ENCODE results near the gene ZFAND3. TPM values are rescaled to one million over a fixed set of nuclear protein-coding genes. Genes with fewer than 3 reads are reported as not detected.
"Not testable (repeated sequence)": the region's sequence is repeated elsewhere in the genome, so short reads cannot be mapped to it uniquely, and the experiment has no call there.

ZFAND3 gene
- polyA plus RNA-seq, 3 donors, result 11.5 to 21.1 (median 11.7) TPM

DNA sequence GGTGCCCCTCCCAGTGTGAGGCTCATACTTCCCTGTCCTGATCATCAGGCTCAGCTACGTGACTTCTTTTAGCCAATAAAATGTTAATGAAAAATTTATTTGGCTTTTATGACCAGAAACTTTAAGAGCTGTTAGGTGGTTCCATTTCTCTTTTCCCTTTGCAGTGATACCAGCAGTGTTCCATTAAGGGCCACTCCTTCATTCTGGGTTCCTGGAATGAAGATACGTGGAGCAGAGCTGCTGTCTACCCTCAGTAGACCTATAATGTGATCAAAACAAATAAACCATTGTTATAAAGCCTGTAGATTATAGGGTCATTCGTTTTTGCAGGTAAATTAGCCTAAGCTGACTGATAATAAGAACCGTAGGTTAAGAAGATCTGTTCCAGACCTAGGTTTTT lies 228.0 kb downstream of the ZFAND3 start:
- no peak overlapping the region for H3K27ac ChIP-seq (ENCODE audit: low read depth in 1 of 2, low read length in 2 of 2)
- no peak overlapping the region for H3K4me2 ChIP-seq (replicated peaks; ENCODE audit: extremely low read depth, low read length, poor library complexity, severe bottlenecking)
- H3K9me3 Mint-ChIP-seq, result peaks cover 0 to 8% (median 4%) of the 10 kb centered on the region in 7 donors
- TF ChIP-seq, protein P1, sequence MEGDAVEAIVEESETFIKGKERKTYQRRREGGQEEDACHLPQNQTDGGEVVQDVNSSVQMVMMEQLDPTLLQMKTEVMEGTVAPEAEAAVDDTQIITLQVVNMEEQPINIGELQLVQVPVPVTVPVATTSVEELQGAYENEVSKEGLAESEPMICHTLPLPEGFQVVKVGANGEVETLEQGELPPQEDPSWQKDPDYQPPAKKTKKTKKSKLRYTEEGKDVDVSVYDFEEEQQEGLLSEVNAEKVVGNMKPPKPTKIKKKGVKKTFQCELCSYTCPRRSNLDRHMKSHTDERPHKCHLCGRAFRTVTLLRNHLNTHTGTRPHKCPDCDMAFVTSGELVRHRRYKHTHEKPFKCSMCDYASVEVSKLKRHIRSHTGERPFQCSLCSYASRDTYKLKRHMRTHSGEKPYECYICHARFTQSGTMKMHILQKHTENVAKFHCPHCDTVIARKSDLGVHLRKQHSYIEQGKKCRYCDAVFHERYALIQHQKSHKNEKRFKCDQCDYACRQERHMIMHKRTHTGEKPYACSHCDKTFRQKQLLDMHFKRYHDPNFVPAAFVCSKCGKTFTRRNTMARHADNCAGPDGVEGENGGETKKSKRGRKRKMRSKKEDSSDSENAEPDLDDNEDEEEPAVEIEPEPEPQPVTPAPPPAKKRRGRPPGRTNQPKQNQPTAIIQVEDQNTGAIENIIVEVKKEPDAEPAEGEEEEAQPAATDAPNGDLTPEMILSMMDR (IDR thresholded peaks at IDR 0.05), result no peak
- peaks cover 0 to 6% of the 10 kb centered on the region in 2 donors for H3K9me3 ChIP-seq (replicated peaks in 1 of 2; ENCODE audit: control insufficient read depth in 1 of 2, insufficient read depth in 1 of 2, low read length in 2 of 2)
- no peak overlapping the region for H2AFZ ChIP-seq (ENCODE audit: insufficient read depth, low read depth, low read length, poor library complexity, severe bottlenecking)
- H3K27me3 ChIP-seq (ENCODE audit: control insufficient read depth in 2 of 2, insufficient read depth in 2 of 2, low read length in 2 of 2), result no peaks in the 10 kb centered on the region
- H4K20me1 ChIP-seq (ENCODE audit: insufficient read depth, low read length), result peaks cover 96% of the 10 kb centered on the region
- H3K27ac Mint-ChIP-seq, result peak overlapping the region in 1 of 7 donors; percentile 6
- peaks cover 2% of the 10 kb centered on the region for H3K4me1 Mint-ChIP-seq
- H3K36me3 Mint-ChIP-seq, result peaks cover 4 to 6% of the 10 kb centered on the region in 2 donors
- intact Hi-C loops (cut with micrococcal nuclease), result no loop called here
- H3K4me3 ChIP-seq (replicated peaks in 1 of 3; ENCODE audit: low read depth in 2 of 3, low read length in 3 of 3), result no peak overlapping the region
- H3K27me3 Mint-ChIP-seq (ENCODE audit: low read depth in 3 of 3), result no peaks in the 10 kb centered on the region
- no peaks in the 10 kb centered on the region for H3K4me1 ChIP-seq (ENCODE audit: control insufficient read depth in 1 of 2, insufficient read depth in 2 of 2, low read length in 2 of 2)
- H3K79me2 ChIP-seq (ENCODE audit: insufficient read depth, low read length), result peaks cover 47% of the 10 kb centered on the region
- WGBS (ENCODE audit: insufficient coverage), result 100% methylated on average over 1 of the region's 4 CpGs
- no peak overlapping the region for H3K9ac ChIP-seq (ENCODE audit: insufficient read depth, low read length, poor library complexity, severe bottlenecking)
- H3K4me3 Mint-ChIP-seq, result no peak overlapping the region
- DNase-seq, result no peak
- H3K36me3 ChIP-seq (replicated peaks in 1 of 2; ENCODE audit: control insufficient read depth in 1 of 2, insufficient read depth in 2 of 2, low read length in 2 of 2), result peaks cover 0 to 7% of the 10 kb centered on the region in 2 donors

GRCh38 chr6:38049861-38050397 lies 230.4 kb downstream of the ZFAND3 start:
- H3K36me3 ChIP-seq (replicated peaks in 1 of 2; ENCODE audit: control insufficient read depth in 1 of 2, insufficient read depth in 2 of 2, low read length in 2 of 2); H2AFZ ChIP-seq (ENCODE audit: insufficient read depth, low read depth, low read length, poor library complexity, severe bottlenecking); H3K4me2 ChIP-seq (replicated peaks; ENCODE audit: extremely low read depth, low read length, poor library complexity, severe bottlenecking); H3K27ac Mint-ChIP-seq; H3K27me3 ChIP-seq (ENCODE audit: control insufficient read depth in 2 of 2, insufficient read depth in 2 of 2, low read length in 2 of 2); H3K9ac ChIP-seq (ENCODE audit: insufficient read depth, low read length, poor library complexity, severe bottlenecking); intact Hi-C loops (cut with micrococcal nuclease); H3K27ac ChIP-seq (ENCODE audit: low read depth in 1 of 2, low read length in 2 of 2); H3K9me3 Mint-ChIP-seq; H3K36me3 Mint-ChIP-seq; H3K4me1 ChIP-seq (ENCODE audit: control insufficient read depth in 1 of 2, insufficient read depth in 2 of 2, low read length in 2 of 2); DNase-seq; H3K4me3 ChIP-seq (replicated peaks in 1 of 3; ENCODE audit: low read depth in 2 of 3, low read length in 3 of 3); H3K9me3 ChIP-seq (replicated peaks in 1 of 2; ENCODE audit: control insufficient read depth in 1 of 2, insufficient read depth in 1 of 2, low read length in 2 of 2); H3K4me3 Mint-ChIP-seq; H3K27me3 Mint-ChIP-seq (ENCODE audit: low read depth in 3 of 3); H3K4me1 Mint-ChIP-seq: not testable (repeated sequence)
- WGBS (ENCODE audit: insufficient coverage), result no CpG with 5 or more reads among the region's 9 CpGs
- peaks cover 97% of the 10 kb centered on the region for H4K20me1 ChIP-seq (ENCODE audit: insufficient read depth, low read length)
- H3K79me2 ChIP-seq (ENCODE audit: insufficient read depth, low read length), result peaks cover 42% of the 10 kb centered on the region

Data from CD14-positive monocyte (primary cell).